B cell (primary cell): Measurements from ENCODE around the gene INAFM2. TPM values are rescaled to one million over a fixed set of nuclear protein-coding genes. Genes with fewer than 3 reads are reported as not detected.

Experiments
- ATAC-seq: fragments of 200-7000 bp; cut with Tn5 transposase; one replicate; pipeline ENCODE4 v1.10.0; 2021; ENCODE audit warnings: low read depth, mild to moderate bottlenecking, moderate number of reproducible peaks, moderate library complexity
- CTCF ChIA-PET: fragments of 350-600 bp; sonication (Branson Sonifier 250); formaldehyde crosslinking; loops from one replicate; lab custom pipeline; 2021; ENCODE audit warnings: antibody characterized with exemption, inconsistent platforms; lab: Charles Lee
- POLR2A ChIA-PET: fragments of 350-600 bp; sonication (Branson Sonifier 250); formaldehyde crosslinking; loops from one replicate; lab custom pipeline; 2021; ENCODE audit warnings: antibody characterized with exemption; lab: Charles Lee
- DNase-seq: peaks from one replicate; pipeline ENCODE4 v3.0.0; 2013
- H2AFZ ChIP-seq: 2 replicates; pipeline ENCODE4 v1.6.1; 2012; ENCODE audit warnings: mild to moderate bottlenecking, low read depth, low read length; ENCODE audit not compliant: insufficient read depth, poor library complexity, severe bottlenecking
- H3K27ac ChIP-seq, 2 donors: 1 replicate in 1 of 2; 2 replicates in 1 of 2; pipeline ENCODE4 v1.5.1; 2012 to 2013; ENCODE audit warnings: low read length in 2 of 2, mild to moderate bottlenecking in 2 of 2, moderate library complexity in 1 of 2
- H3K27me3 ChIP-seq, 4 experiments: fragments of 200-600 bp in 1 of 4; sonication (generic) in 1 of 4; replicated peaks in 1 of 4; 1 replicate in 2 of 4; 2 replicates in 2 of 4; pipeline versions ENCODE4 v1.6.1 to v1.7.0; 2013 to 2016; ENCODE audit warnings: low read length in 3 of 4, mild to moderate bottlenecking in 2 of 4, mixed read lengths in 1 of 4, moderate library complexity in 1 of 4; ENCODE audit not compliant: insufficient read depth in 4 of 4, control insufficient read depth in 3 of 4; ENCODE audit errors: control extremely low read depth in 1 of 4
- H3K36me3 ChIP-seq, 2 experiments: replicated peaks in 1 of 2; 1 replicate in 1 of 2; 2 replicates in 1 of 2; pipeline versions ENCODE4 v1.6.1 to v1.7.1; 2013; ENCODE audit warnings: low read length in 1 of 2; ENCODE audit not compliant: insufficient read depth in 2 of 2, control insufficient read depth in 1 of 2; ENCODE audit errors: control extremely low read depth in 1 of 2, extremely low read depth in 1 of 2
- H3K4me1 ChIP-seq, 2 donors: fragments of 200-600 bp in 1 of 2; sonication (generic) in 1 of 2; 1 replicate in 1 of 2; 2 replicates in 1 of 2; pipeline versions ENCODE4 v1.5.1 to v1.6.1; 2013 to 2017; ENCODE audit warnings: low read length in 2 of 2; ENCODE audit not compliant: control insufficient read depth in 2 of 2, insufficient read depth in 2 of 2
- H3K4me2 ChIP-seq: replicated peaks from 2 replicates; pipeline ENCODE3; 2012; ENCODE audit warnings: mild to moderate bottlenecking, low read depth, low read length; ENCODE audit not compliant: poor library complexity, severe bottlenecking
- H3K4me3 ChIP-seq, 5 experiments: fragments of 200-600 bp in 1 of 5; sonication (generic) in 1 of 5; 1 replicate in 3 of 5; 2 replicates in 2 of 5; pipeline versions ENCODE4 v1.5.1 to v1.7.0; 2011 to 2016; ENCODE audit warnings: low read length in 4 of 5, mild to moderate bottlenecking in 4 of 5, low read depth in 2 of 5, control low read depth in 1 of 5, moderate library complexity in 1 of 5; ENCODE audit not compliant: insufficient read depth in 1 of 5; ENCODE audit errors: control extremely low read depth in 1 of 5, extremely low read depth in 1 of 5
- H3K79me2 ChIP-seq: fragments of 200-600 bp; sonication (generic); one replicate; pipeline ENCODE4 v1.6.0; 2016; ENCODE audit warnings: low read length; ENCODE audit not compliant: control insufficient read depth, insufficient read depth
- H3K9ac ChIP-seq: fragments of 200-600 bp; sonication (generic); 2 replicates; pipeline ENCODE4 v1.6.1; 2017; ENCODE audit warnings: mild to moderate bottlenecking, low read length, moderate library complexity
- H3K9me3 ChIP-seq, 3 donors: one replicate each; pipeline versions ENCODE4 v1.6.1 to v1.7.1; 2013; ENCODE audit warnings: low read length in 2 of 3; ENCODE audit not compliant: control insufficient read depth in 2 of 3, insufficient read depth in 1 of 3; ENCODE audit errors: control extremely low read depth in 1 of 3
- H4K20me1 ChIP-seq: 2 replicates; pipeline ENCODE4 v1.6.0; 2012; ENCODE audit warnings: mild to moderate bottlenecking, low read length; ENCODE audit not compliant: insufficient read depth, control insufficient read depth, poor library complexity, severe bottlenecking
- H3K27ac Mint-ChIP-seq: one replicate; pipeline ENCODE4 v1.8.0; 2021; ENCODE audit warnings: mixed read lengths
- H3K27me3 Mint-ChIP-seq: one replicate; pipeline ENCODE4 v1.8.0; 2021; ENCODE audit warnings: mixed read lengths
- H3K4me1 Mint-ChIP-seq: one replicate; pipeline ENCODE4 v1.8.0; 2021; ENCODE audit warnings: mixed read lengths
- H3K4me3 Mint-ChIP-seq: one replicate; pipeline ENCODE4 v1.8.0; 2021; ENCODE audit warnings: mixed read lengths
- H3K9me3 Mint-ChIP-seq: one replicate; pipeline ENCODE4 v1.8.0; 2022; ENCODE audit warnings: mixed read lengths; ENCODE audit not compliant: insufficient read depth
- EZH2 ChIP-seq: IDR thresholded peaks from 2 replicates; pipeline ENCODE4 v1.6.1; 2012; ENCODE audit warnings: borderline replicate concordance, low read depth, mild to moderate bottlenecking, moderate library complexity, low read length; ENCODE audit not compliant: insufficient read depth, poor library complexity, severe bottlenecking
- WGBS: methylation state at CpG from one replicate; pipeline ENCODE4 v1.1.5; 2013; ENCODE audit warnings: missing lambda C conversion rate; ENCODE audit not compliant: insufficient coverage; 5-methylcytosine and 5-hydroxymethylcytosine counted together
- intact Hi-C: fragments of 100-400 bp; cut with micrococcal nuclease; formaldehyde crosslinking; loops from one replicate; pipeline ENCODE4 v1.10.0; 2022
- polyA plus RNA-seq: library from polyadenylated mRNA; depleted of rRNA; stranded (reverse); fragments of >200 nt; gene quantifications from 2 replicates; pipeline ENCODE4 v1.2.3, GENCODE V29; 2012
- total RNA-seq, 2 donors: library from RNA; stranded (reverse); fragments of 120-200 nt in 1 of 2; gene quantifications; 1 replicate in 1 of 2; 2 replicates in 1 of 2; pipeline versions ENCODE4 v1.2.3 to v1.2.4, GENCODE V29; 2013 to 2022
- TF ChIP-seq, protein P1 (sequence below): fragments of 200-600 bp; IDR thresholded peaks from one replicate; pipeline ENCODE4 v1.8.0; 2022; ENCODE audit warnings: antibody characterized with exemption, mild to moderate bottlenecking

INAFM2 gene
- total and polyA plus RNA-seq, 2 donors (not counting 1 experiment from before 2014, with no cell fraction given) = 3.0 to 7.0 TPM

DNA sequence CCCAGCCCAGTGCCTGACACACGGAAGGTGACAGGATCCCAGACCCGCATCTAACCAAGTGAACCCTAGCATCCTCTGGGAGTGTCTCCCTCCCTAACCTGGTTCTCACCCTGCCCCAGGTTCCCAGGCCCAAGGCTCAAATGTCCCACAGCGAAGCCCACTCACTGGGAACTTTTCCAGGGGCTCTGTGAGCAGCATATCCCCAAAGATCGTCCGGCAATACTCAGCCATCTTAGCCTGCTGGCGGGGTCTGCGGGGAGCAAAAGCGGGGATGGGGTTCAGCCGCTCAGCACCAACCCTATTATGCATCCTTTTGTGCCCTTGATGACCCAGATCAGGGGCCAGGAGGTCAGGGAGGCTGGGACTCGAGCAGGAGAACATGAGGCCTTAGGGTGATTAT, 26.1 kb upstream of the INAFM2 start:
- Histone ChIP-seq H3K4me1 (no peaks in the 10 kb centered on the region), H3K79me2 (no peaks in the 10 kb centered on the region), H3K27me3 (no peaks in the 10 kb centered on the region), H3K36me3 (peaks cover 0 to 73% of the 10 kb centered on the region in 2 experiments), H3K4me3 (no peak overlapping the region), H2AFZ (no peak overlapping the region), H3K27ac (no peak overlapping the region), H4K20me1 (no peaks in the 10 kb centered on the region), H3K4me2 (no peak overlapping the region), H3K9ac (no peak overlapping the region), H3K9me3 (peaks cover 0 to 12% (median 0%) of the 10 kb centered on the region in 3 donors)
- Mint-ChIP-seq H3K27ac (no peak overlapping the region), H3K9me3 (peaks cover 6% of the 10 kb centered on the region), H3K4me3 (no peak overlapping the region), H3K27me3 (no peaks in the 10 kb centered on the region), H3K4me1 (peaks cover 2% of the 10 kb centered on the region)
- POLR2A ChIA-PET = no interaction called here
- TF ChIP-seq, protein P1, sequence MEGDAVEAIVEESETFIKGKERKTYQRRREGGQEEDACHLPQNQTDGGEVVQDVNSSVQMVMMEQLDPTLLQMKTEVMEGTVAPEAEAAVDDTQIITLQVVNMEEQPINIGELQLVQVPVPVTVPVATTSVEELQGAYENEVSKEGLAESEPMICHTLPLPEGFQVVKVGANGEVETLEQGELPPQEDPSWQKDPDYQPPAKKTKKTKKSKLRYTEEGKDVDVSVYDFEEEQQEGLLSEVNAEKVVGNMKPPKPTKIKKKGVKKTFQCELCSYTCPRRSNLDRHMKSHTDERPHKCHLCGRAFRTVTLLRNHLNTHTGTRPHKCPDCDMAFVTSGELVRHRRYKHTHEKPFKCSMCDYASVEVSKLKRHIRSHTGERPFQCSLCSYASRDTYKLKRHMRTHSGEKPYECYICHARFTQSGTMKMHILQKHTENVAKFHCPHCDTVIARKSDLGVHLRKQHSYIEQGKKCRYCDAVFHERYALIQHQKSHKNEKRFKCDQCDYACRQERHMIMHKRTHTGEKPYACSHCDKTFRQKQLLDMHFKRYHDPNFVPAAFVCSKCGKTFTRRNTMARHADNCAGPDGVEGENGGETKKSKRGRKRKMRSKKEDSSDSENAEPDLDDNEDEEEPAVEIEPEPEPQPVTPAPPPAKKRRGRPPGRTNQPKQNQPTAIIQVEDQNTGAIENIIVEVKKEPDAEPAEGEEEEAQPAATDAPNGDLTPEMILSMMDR = no peak
- no peak for TF ChIP-seq EZH2
- CTCF ChIA-PET = interaction anchor here (1.2 kb wide), 1 partner anchor 23 kb away, joined by 5 read pairs; no protein-coding TSS in a partner anchor
- no peak for DNase-seq
- ATAC-seq = no peak
- 95% methylated on average over 4 of the region's 10 CpGs for WGBS
- intact Hi-C loops = no loop called here

DNA sequence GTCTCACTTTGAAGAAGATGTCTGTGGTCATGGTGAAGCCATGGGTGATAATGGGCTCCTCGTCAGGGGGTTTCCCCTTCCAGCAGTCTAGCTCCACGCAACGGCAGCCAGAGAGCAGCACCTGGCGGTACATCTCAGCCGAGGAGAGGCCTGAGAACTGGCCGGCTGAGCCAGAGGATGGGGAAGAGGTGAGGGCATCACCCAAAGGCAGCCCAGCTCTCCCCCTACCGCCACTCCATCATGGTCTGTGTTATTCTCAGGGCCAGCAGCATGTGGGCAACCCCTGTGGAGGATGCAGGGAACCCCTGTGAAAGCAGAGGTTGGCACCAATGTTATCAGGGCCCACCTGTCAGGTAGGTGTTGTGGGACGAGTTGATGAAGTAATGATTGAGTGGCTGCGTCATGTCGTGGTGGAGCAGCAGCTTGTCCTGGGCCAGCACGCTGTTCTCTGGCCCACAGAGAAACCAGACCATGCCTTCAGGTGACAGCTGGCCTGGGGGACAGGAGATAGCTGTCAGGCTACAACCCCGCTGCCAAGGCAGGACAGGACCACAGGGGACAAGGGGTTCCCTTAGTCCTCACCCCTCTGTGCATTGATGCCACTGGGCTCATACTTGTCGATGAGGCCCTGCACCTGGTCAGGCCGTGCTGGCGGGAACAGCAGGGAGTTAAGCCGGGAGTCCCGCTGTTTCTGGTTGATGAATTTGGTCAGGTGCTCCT, 25.1 kb upstream of the INAFM2 start:
- H3K27ac ChIP-seq = no peak overlapping the region
- Mint-ChIP-seq H3K9me3 (peaks cover 6% of the 10 kb centered on the region), H3K4me3 (no peak overlapping the region), H3K4me1 (peaks cover 2% of the 10 kb centered on the region), H3K27ac (no peak overlapping the region), H3K27me3 (no peaks in the 10 kb centered on the region)
- no peak for ATAC-seq
- H4K20me1 ChIP-seq = no peaks in the 10 kb centered on the region
- POLR2A ChIA-PET = no interaction called here
- H3K36me3 ChIP-seq = peaks cover 0 to 77% of the 10 kb centered on the region in 2 experiments
- no peak for DNase-seq
- no peak overlapping the region for H2AFZ ChIP-seq
- H3K4me1 ChIP-seq = no peaks in the 10 kb centered on the region
- no peak overlapping the region for H3K9ac ChIP-seq
- intact Hi-C loops = no loop called here
- no peaks in the 10 kb centered on the region for H3K79me2 ChIP-seq
- H3K4me3 ChIP-seq = no peak overlapping the region
- no peaks in the 10 kb centered on the region for H3K27me3 ChIP-seq
- CTCF ChIA-PET = interaction anchor here (1.1 to 1.4 kb wide), 2 partner anchors 16 to 25 kb away, joined by 3 read pairs; partner anchors contain the start of gene INAFM2
- TF ChIP-seq EZH2 = no peak
- TF ChIP-seq, protein P1 = no peak
- H3K4me2 ChIP-seq = no peak overlapping the region
- 95% methylated on average over 16 of the region's 17 CpGs for WGBS
- H3K9me3 ChIP-seq = peaks cover 0 to 12% (median 0%) of the 10 kb centered on the region in 3 donors
